HL-60 (cell line): ENCODE results near the gene ADD2.

Experiments used
- CTCF ChIP-seq: IDR thresholded peaks from one replicate; pipeline ENCODE4 v1.5.1; 2011; ENCODE audit warnings: low read length, control low read depth, inconsistent platforms; ENCODE audit not compliant: insufficient read depth
- GABPA ChIP-seq: IDR thresholded peaks from 2 replicates; pipeline ENCODE4 v1.6.1; 2012; ENCODE audit warnings: low read depth
- POLR2AphosphoS5 ChIP-seq: IDR thresholded peaks from 2 replicates; pipeline ENCODE4 v1.6.1; 2012; ENCODE audit warnings: low read depth
- TF ChIP-seq, protein P1 (sequence below): IDR thresholded peaks from 2 replicates; pipeline ENCODE4 v1.6.1; 2012; ENCODE audit warnings: low read depth; ENCODE audit not compliant: insufficient replicate concordance

DNA sequence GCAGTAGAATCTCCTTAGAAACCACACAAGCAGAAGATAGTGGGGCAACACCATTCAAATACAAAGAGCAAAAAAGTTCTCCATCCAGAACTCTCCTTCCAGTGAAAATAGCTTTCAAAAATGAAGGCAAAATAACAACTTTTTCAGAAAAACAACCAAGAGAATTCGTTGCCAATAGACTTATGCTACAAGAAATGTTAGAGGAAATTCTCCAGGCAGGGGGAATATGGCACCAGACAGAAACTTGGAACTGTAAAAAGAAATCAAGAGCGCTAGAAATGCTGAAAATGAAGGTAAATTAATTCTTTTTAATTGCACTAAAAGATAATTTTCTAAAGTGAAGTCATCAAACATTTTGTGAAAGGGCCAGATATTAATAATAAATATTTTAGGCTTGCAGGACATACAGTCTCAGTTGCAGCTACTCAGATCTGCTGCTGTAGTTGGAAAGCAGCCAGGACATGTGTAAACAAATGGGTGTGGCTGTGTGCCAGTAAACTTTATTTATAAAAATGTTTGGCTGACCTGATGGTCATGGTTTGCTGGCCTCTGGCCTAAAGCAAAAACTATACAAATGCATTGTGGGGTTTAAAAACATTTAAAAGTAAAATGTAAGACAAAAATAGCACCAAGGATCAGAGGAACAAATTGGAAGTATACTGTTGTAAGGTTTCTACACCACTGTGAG is 140.6 kb downstream of the ADD2 start:
- TF ChIP-seq CTCF (no peak), POLR2AphosphoS5 (no peak), GABPA (no peak)
- TF ChIP-seq, protein P1, sequence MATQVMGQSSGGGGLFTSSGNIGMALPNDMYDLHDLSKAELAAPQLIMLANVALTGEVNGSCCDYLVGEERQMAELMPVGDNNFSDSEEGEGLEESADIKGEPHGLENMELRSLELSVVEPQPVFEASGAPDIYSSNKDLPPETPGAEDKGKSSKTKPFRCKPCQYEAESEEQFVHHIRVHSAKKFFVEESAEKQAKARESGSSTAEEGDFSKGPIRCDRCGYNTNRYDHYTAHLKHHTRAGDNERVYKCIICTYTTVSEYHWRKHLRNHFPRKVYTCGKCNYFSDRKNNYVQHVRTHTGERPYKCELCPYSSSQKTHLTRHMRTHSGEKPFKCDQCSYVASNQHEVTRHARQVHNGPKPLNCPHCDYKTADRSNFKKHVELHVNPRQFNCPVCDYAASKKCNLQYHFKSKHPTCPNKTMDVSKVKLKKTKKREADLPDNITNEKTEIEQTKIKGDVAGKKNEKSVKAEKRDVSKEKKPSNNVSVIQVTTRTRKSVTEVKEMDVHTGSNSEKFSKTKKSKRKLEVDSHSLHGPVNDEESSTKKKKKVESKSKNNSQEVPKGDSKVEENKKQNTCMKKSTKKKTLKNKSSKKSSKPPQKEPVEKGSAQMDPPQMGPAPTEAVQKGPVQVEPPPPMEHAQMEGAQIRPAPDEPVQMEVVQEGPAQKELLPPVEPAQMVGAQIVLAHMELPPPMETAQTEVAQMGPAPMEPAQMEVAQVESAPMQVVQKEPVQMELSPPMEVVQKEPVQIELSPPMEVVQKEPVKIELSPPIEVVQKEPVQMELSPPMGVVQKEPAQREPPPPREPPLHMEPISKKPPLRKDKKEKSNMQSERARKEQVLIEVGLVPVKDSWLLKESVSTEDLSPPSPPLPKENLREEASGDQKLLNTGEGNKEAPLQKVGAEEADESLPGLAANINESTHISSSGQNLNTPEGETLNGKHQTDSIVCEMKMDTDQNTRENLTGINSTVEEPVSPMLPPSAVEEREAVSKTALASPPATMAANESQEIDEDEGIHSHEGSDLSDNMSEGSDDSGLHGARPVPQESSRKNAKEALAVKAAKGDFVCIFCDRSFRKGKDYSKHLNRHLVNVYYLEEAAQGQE: no peak
